Effector memory CD8-positive, alpha-beta T cell (primary cell): Measurements from ENCODE around the gene ANKS1B.
"Not testable (repeated sequence)": the region's sequence is repeated elsewhere in the genome, so short reads cannot be mapped to it uniquely, and the experiment has no call there.

Experiments used
- ATAC-seq: fragments of 150-1000 bp; cut with Tn5 transposase; replicated peaks from 2 replicates; pipeline ENCODE4 v1.10.0; 2021; ENCODE audit warnings: mild to moderate bottlenecking, moderate library complexity
- DNase-seq, 3 experiments: peaks; one replicate each; pipeline ENCODE4 v3.0.0; 2021
- H3K27ac Mint-ChIP-seq, 2 donors: one replicate each; pipeline ENCODE4 v1.8.0; 2022; ENCODE audit warnings: mild to moderate bottlenecking in 2 of 2, mixed read lengths in 2 of 2, moderate library complexity in 2 of 2
- H3K27me3 Mint-ChIP-seq, 2 donors: one replicate each; pipeline ENCODE4 v1.8.0; 2022; ENCODE audit warnings: mixed read lengths in 2 of 2
- H3K36me3 Mint-ChIP-seq: one replicate; pipeline ENCODE4 v1.8.0; 2022; ENCODE audit warnings: mild to moderate bottlenecking, moderate library complexity, mixed read lengths; ENCODE audit not compliant: insufficient read depth
- H3K4me1 Mint-ChIP-seq, 2 donors: one replicate each; pipeline ENCODE4 v1.8.0; 2022; ENCODE audit warnings: low read depth in 2 of 2, mixed read lengths in 2 of 2
- H3K4me3 Mint-ChIP-seq, 2 donors: one replicate each; pipeline ENCODE4 v1.8.0; 2022; ENCODE audit warnings: mild to moderate bottlenecking in 2 of 2, mixed read lengths in 2 of 2, moderate library complexity in 2 of 2
- H3K9me3 Mint-ChIP-seq, 2 donors: one replicate each; pipeline ENCODE4 v1.8.0; 2022; ENCODE audit warnings: mixed read lengths in 2 of 2

Gene ANKS1B

DNA sequence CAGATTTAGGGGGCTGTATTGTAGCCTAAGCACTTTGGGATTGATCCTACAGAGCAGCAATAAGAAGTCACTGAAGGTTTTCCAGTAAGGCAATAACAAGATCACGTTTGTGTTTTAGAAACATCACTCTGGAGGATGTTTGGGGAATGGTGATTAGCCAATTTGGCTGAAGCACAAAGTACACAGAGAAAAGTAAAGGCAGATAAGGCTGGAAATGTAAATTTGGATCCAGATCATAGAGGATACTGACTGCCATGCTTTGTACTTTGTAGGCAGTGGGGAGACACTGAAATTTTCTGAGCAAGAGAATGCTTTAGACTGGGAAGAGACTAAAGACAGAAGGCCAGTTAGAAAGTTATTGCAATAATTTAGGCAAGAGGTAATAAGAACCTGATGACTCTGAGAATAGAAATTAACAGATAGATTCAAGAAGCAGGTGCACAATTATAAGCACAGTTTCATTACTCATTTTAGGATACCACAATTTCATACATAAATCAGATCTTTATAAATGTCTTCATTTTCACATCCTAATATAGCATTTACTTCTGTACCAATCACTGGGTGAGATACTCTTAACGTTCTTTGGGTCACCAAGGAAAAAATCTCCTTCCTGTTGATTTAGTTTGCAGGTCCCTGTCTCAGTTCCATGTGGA, 651.7 kb downstream of the ANKS1B start:
- ATAC-seq (no peak), DNase-seq (no peak)
- Mint-ChIP-seq H3K36me3 (no peaks in the 10 kb centered on the region), H3K27me3 (no peaks in the 10 kb centered on the region), H3K9me3 (peaks cover 0 to 17% of the 10 kb centered on the region in 2 donors), H3K4me3 (no peak overlapping the region), H3K27ac (no peak overlapping the region), H3K4me1 (no peaks in the 10 kb centered on the region)

DNA sequence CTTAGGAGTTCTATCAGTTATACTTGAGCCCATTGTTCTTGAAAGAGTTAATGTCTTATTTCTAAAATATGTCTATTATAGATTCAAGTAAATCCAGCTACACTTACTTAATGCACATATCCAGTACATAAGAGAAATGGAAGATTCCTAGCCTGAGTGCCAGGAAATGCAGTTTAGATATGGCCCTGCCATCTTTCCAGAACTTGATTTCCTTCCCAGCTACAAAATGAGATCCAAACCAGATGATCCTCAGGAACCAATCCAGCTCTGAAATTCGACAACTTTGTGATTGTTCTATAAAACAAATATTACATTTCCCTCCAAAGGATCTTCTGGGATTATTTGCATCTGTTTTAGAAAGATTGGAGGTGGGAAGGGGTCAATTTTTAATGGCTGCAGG, 654.5 kb downstream of the ANKS1B start:
- Mint-ChIP-seq H3K36me3 (no peaks in the 10 kb centered on the region), H3K27me3 (no peaks in the 10 kb centered on the region), H3K4me1 (no peaks in the 10 kb centered on the region), H3K4me3 (no peak overlapping the region), H3K27ac (no peak overlapping the region), H3K9me3 (no peaks in the 10 kb centered on the region)
- no peak for ATAC-seq
- DNase-seq = no peak

DNA sequence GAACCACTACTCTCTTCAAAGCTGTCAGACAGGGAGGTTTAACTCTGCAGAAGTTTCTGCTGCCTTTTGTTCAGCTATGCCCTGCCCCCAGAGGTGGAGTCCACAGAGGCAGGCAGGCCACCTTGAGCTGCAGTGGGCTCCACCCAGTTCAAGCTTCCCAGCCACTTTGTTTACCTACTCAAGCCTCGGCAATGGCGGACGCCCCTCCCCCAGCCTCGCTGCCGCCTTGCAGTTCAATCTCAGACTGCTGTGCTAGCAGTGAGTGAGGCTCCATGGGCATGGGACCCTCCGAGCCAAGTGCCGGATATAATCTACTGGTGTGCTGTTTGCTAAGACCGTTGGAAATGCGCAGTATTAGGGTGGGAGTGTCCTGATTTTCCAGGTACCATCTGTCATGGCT, 663.5 kb downstream of the ANKS1B start:
- not testable (repeated sequence) for DNase-seq, H3K27me3 Mint-ChIP-seq, H3K27ac Mint-ChIP-seq, ATAC-seq, H3K4me3 Mint-ChIP-seq, H3K36me3 Mint-ChIP-seq, H3K4me1 Mint-ChIP-seq
- H3K9me3 Mint-ChIP-seq = peaks cover 10 to 32% of the 10 kb centered on the region in 2 donors

DNA sequence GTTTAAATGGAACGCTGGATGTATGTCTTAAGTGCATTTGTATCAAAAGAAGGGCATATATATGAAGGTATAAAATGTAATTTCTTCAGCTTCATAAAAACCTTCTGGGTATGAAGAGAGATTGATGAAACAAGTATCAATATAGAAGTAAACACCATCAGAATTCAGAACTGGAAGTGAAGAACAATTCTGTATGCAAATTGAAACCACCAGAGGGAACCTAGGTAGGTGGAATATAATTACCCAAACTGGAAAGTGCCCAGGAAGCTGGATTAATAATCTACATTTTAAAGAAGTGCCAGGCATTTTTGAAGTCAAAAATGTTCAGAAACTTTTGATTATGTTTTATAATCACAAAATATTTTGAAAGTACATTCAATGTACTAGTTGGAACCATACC, 673.4 kb downstream of the ANKS1B start:
- DNase-seq = no peak
- Mint-ChIP-seq H3K27ac (no peak overlapping the region), H3K36me3 (no peaks in the 10 kb centered on the region), H3K9me3 (peaks cover 0 to 19% of the 10 kb centered on the region in 2 donors), H3K4me1 (no peaks in the 10 kb centered on the region), H3K27me3 (no peaks in the 10 kb centered on the region), H3K4me3 (no peak overlapping the region)
- ATAC-seq = no peak

DNA sequence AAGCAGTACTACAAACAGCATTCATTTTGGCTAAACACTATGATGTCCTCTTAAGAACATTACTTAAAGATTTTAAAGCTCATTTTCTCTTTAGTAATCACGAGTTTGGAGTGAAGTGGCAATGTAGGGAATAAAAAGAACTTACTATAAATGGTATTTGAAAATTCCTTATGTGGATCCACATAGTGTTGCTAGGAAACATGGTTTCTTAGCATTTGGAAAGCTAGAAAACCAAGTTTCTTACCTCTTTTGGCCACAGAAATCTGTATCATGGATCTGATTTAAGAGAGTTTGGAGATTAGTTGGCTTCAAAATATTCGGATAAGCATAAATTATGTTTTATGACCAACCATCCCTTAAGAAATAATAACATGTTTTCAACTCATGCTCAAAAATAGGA, 674.9 kb downstream of the ANKS1B start:
- Mint-ChIP-seq H3K27ac (no peak overlapping the region), H3K27me3 (no peaks in the 10 kb centered on the region), H3K9me3 (peaks cover under 1 to 22% of the 10 kb centered on the region in 2 donors), H3K4me1 (no peaks in the 10 kb centered on the region), H3K36me3 (no peaks in the 10 kb centered on the region), H3K4me3 (no peak overlapping the region)
- no peak for ATAC-seq
- DNase-seq = no peak

DNA sequence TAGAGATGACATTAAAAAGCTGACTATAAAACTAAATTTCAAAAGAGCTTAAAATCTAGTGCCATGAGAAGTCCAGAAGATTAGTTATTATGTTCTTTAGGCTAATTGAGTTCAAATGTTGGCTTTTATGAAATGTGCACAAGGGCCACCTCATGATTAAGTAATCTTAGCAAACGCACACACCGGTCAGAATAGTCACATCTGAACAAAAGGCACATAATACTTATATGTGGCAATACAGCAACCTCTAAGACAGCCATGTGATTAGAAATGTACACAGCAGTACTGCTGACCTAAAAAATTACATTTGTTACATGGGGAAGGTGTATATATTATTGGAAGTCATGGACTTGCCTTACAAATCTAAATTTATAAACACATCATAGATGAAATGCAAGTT, 681.9 kb downstream of the ANKS1B start:
- DNase-seq = no peak
- H3K4me3 Mint-ChIP-seq = no peak overlapping the region
- H3K9me3 Mint-ChIP-seq = peaks cover 13 to 14% of the 10 kb centered on the region in 2 donors
- no peak for ATAC-seq
- no peaks in the 10 kb centered on the region for H3K4me1 Mint-ChIP-seq
- no peak overlapping the region for H3K27ac Mint-ChIP-seq
- no peaks in the 10 kb centered on the region for H3K27me3 Mint-ChIP-seq
- no peaks in the 10 kb centered on the region for H3K36me3 Mint-ChIP-seq

DNA sequence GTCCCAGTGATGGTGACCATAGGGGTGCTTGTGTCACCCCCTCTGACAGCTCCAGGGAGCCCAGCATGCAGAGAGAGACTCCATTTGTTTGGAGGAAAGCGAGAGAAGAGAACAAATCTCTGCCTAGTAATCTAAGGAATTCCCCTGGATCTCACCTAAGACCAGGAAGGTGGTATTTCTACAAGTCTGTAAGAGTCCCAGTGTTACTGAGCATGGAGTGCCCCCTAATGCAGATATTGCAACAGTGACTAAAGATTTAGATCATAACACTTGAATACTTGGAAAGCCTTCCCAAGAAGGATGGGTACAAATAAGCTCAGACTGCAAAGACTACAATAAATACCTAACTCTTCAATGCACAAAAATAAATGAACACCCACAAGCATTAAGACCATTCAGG, 697.6 kb downstream of the ANKS1B start:
- H3K4me3 Mint-ChIP-seq = no peak overlapping the region
- no peaks in the 10 kb centered on the region for H3K36me3 Mint-ChIP-seq
- peaks cover 7 to 33% of the 10 kb centered on the region in 2 donors for H3K9me3 Mint-ChIP-seq
- H3K4me1 Mint-ChIP-seq = no peaks in the 10 kb centered on the region
- H3K27me3 Mint-ChIP-seq = no peaks in the 10 kb centered on the region
- H3K27ac Mint-ChIP-seq = no peak overlapping the region
- DNase-seq (no peak), ATAC-seq (no peak)

DNA sequence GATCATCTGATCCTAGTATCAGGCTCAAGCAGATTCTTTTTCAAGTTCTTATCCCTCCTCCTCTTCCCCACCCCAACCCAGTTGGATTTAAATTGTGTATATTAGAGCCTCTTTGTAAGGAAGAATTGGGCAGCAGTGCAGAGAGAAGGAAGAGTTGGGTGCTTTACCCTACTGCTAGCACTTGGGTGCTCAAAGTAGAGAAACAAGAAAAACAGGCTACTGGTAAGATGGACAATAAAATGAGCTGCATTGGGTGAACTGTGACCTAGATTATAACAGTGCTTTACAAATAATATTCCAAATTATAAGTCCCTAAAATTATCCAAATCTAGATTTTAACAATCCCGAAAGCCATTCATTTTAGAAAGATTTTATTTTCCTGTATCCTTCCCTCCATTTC, 700.6 kb downstream of the ANKS1B start:
- Mint-ChIP-seq H3K4me3 (no peak overlapping the region), H3K36me3 (no peaks in the 10 kb centered on the region), H3K4me1 (no peaks in the 10 kb centered on the region), H3K9me3 (peaks cover 6 to 19% of the 10 kb centered on the region in 2 donors), H3K27ac (no peak overlapping the region), H3K27me3 (no peaks in the 10 kb centered on the region)
- no peak for ATAC-seq
- DNase-seq = no peak

DNA sequence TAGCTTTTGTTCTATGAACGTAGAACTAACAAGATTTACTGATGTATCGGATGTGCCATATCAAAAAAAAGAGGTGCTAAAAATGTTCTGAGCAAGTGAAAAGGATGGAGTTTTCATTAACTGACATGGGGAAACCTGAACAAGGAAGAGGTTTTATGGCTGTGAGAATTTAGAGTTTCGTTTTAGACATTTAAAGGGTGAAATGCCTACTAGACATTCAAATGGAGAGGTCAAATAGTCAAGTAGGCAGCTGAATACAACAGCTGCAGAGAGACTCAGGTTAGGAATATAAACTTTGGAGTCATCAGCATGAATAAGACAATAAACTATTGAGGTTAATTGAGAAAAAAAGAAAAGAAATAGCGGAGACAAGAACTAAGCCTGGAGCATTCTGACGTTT, 702.1 kb downstream of the ANKS1B start:
- Mint-ChIP-seq H3K9me3 (peaks cover 4 to 7% of the 10 kb centered on the region in 2 donors), H3K4me3 (no peak overlapping the region), H3K27ac (no peak overlapping the region), H3K4me1 (no peaks in the 10 kb centered on the region), H3K36me3 (no peaks in the 10 kb centered on the region), H3K27me3 (no peaks in the 10 kb centered on the region)
- ATAC-seq = no peak
- DNase-seq = no peak

DNA sequence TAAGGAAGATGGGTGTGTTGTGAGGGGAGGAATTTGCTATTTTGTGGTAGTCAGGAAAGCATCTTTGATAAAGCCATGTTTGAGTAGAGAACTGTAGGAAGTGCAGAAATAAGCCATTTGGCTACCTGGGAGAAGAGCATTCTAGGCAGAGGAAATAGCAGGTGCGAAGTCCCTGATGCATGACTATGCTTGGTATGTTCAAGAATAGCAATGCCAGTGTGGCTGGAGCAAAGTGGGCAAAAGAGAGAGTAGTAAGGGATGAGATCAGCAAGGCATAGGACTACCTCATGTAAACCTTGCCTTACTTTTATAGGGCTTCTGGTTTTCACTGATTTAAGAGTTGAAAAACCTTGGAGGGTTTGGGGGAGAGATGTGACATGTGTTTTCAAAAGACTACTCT, 702.6 kb downstream of the ANKS1B start:
- Mint-ChIP-seq H3K27me3 (no peaks in the 10 kb centered on the region), H3K36me3 (no peaks in the 10 kb centered on the region), H3K4me1 (no peaks in the 10 kb centered on the region), H3K27ac (no peak overlapping the region), H3K4me3 (no peak overlapping the region), H3K9me3 (peaks cover 3 to 7% of the 10 kb centered on the region in 2 donors)
- no peak for ATAC-seq
- DNase-seq = no peak

DNA sequence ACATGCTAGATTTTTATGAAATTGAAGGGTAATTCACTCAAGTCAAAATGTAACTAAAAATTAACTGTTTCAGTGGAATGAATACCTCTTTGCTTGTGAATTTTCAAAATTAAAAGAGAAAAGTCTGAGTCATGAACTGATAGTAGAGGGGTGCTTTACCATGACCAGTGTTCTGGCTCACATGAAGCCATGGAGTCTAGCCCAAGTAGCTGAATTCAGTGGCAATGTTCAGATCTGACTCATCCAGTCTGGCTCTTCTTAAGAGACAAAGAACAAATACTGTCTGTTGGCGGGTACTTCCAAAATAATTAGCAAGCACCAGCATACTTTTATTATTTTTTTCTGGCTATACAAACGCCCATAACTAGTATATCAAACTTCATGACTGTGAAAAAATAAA, 703.5 kb downstream of the ANKS1B start:
- H3K27me3 Mint-ChIP-seq = no peaks in the 10 kb centered on the region
- H3K4me3 Mint-ChIP-seq = no peak overlapping the region
- peaks cover 3 to 7% of the 10 kb centered on the region in 2 donors for H3K9me3 Mint-ChIP-seq
- ATAC-seq (no peak), DNase-seq (no peak)
- no peaks in the 10 kb centered on the region for H3K36me3 Mint-ChIP-seq
- H3K4me1 Mint-ChIP-seq = no peaks in the 10 kb centered on the region
- H3K27ac Mint-ChIP-seq = no peak overlapping the region

DNA sequence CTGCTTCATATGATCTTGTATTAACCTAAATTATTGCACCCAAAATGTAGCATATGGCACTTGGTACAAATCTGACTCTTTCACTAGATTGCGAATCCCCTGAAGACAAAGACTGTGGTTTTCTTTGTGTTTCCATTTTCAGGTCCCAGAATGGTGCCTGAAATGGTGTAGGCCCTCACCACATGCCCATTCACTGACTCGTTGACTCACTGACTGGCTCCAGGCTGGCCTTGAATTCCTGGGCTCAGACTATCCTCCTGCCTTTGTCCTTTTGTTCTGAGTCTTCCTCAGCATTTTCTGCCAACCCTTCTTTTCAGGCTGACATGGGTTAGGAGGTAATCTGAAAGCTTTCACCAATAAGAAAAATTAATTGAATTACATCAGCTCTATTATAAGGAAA, 705.8 kb downstream of the ANKS1B start:
- no peak for DNase-seq
- Mint-ChIP-seq H3K4me3 (no peak overlapping the region), H3K27me3 (no peaks in the 10 kb centered on the region), H3K4me1 (no peaks in the 10 kb centered on the region), H3K36me3 (no peaks in the 10 kb centered on the region), H3K27ac (no peak overlapping the region), H3K9me3 (peaks cover 5 to 6% of the 10 kb centered on the region in 2 donors)
- ATAC-seq = no peak

DNA sequence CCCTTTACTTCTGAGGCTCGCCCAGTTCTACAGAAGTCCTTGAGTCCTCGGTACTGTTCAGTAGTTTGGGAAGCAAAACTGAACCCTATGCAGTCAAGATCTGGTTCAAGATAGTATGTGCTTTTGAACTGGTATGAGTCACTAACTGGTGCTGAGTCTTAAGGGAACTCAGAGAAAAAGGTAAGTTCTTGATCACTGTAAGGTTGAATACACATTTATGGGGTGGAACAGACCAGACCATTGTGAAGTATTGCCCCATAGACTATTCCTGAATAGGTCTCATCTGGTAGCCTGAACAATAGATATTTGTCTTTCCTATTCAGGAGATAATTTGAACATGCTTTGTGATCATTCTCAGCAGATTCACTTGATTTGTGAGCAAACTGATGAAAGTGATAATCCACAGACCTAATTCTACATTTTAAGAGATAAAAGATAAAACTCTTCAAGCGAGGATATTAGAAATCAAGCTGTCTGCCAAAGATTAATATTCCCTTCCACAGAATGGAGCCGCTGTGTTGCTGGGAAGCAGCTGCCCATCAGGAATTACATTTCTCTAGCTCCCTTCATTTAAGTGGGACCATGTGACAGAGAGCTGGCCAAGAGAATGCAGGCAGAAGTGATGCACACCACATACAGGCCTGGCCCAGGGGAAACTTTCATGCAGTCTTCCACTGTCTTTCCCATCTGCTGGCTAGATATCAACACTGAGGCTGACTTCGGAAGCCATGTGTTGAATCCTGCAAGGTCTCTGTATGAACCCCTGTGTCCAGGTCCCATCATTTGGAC, 707.0 kb downstream of the ANKS1B start:
- no peak overlapping the region for H3K4me3 Mint-ChIP-seq
- H3K9me3 Mint-ChIP-seq = peaks cover 5 to 6% of the 10 kb centered on the region in 2 donors
- no peaks in the 10 kb centered on the region for H3K27me3 Mint-ChIP-seq
- ATAC-seq (no peak), DNase-seq (no peak)
- H3K4me1 Mint-ChIP-seq = no peaks in the 10 kb centered on the region
- no peaks in the 10 kb centered on the region for H3K36me3 Mint-ChIP-seq
- no peak overlapping the region for H3K27ac Mint-ChIP-seq

DNA sequence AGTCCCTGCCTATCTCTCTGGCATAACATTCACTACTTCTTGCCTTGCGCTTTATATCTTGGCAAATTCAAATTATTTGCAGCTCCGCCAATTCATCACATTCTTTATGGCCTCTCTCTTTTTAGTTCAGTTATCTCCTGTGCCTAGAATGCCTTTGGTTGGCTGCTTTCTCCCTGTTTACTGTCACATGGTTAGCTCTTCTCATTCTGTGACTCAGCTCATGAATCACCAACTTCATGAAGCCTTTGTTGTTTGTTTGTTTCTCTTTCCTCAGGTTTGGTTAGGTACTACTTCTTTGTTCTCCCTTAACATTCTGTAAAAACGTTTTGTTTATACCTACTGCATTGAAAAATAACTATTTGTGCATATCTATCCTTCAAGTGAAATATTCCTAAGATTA, 713.7 kb downstream of the ANKS1B start:
- Mint-ChIP-seq H3K4me3 (no peak overlapping the region), H3K9me3 (peaks cover 9 to 21% of the 10 kb centered on the region in 2 donors), H3K27me3 (no peaks in the 10 kb centered on the region), H3K36me3 (no peaks in the 10 kb centered on the region), H3K4me1 (no peaks in the 10 kb centered on the region), H3K27ac (no peak overlapping the region)
- ATAC-seq = no peak
- no peak for DNase-seq
